Smooth muscle cell (in vitro differentiated cells): ENCODE measurements around the gene NAB1. TPM values are rescaled to one million over a fixed set of nuclear protein-coding genes. Genes with fewer than 3 reads are reported as not detected.

Source experiments
- DNase-seq: peaks from one replicate; lab custom pipeline; 2025; ENCODE audit not compliant: unreplicated experiment; lab: John Stamatoyannopoulos, UW
- H2AFZ ChIP-seq: fragments of 200-600 bp; sonication (generic); 2 replicates; pipeline ENCODE4 v1.6.0; 2016; ENCODE audit warnings: antibody characterized with exemption, low read depth, mild to moderate bottlenecking
- H3F3A ChIP-seq: fragments of 200-600 bp; sonication (generic); 2 replicates; pipeline ENCODE4 v1.6.0; 2017; ENCODE audit warnings: antibody characterized with exemption, low read depth
- H3K27ac ChIP-seq: fragments of 200-600 bp; sonication (generic); 2 replicates; pipeline ENCODE4 v1.5.1; 2016; ENCODE audit warnings: low read depth, mild to moderate bottlenecking
- H3K27me3 ChIP-seq: fragments of 200-600 bp; sonication (generic); 2 replicates; pipeline ENCODE4 v1.6.1; 2016; ENCODE audit warnings: low read depth, mild to moderate bottlenecking
- H3K36me3 ChIP-seq: fragments of 200-600 bp; sonication (generic); 2 replicates; pipeline ENCODE4 v1.5.1; 2016; ENCODE audit warnings: low read depth
- H3K4me1 ChIP-seq: fragments of 200-600 bp; sonication (generic); 2 replicates; pipeline ENCODE4 v1.5.1; 2016; ENCODE audit warnings: low read depth
- H3K4me2 ChIP-seq: fragments of 200-600 bp; sonication (generic); 2 replicates; pipeline ENCODE4 v1.6.0; 2016; ENCODE audit warnings: mild to moderate bottlenecking
- H3K4me3 ChIP-seq: fragments of 200-600 bp; sonication (generic); 2 replicates; pipeline ENCODE4 v1.5.1; 2016; ENCODE audit warnings: mild to moderate bottlenecking
- H3K79me2 ChIP-seq: fragments of 200-600 bp; sonication (generic); 2 replicates; pipeline ENCODE4 v1.6.0; 2016; ENCODE audit warnings: low read depth, mild to moderate bottlenecking
- H3K9ac ChIP-seq: fragments of 200-600 bp; sonication (generic); 2 replicates; pipeline ENCODE4 v1.6.0; 2016; ENCODE audit warnings: low read depth
- H3K9me3 ChIP-seq: fragments of 200-600 bp; sonication (generic); replicated peaks from 2 replicates; pipeline ENCODE4 v1.5.1; 2016; ENCODE audit warnings: low read depth
- H4K20me1 ChIP-seq: fragments of 200-600 bp; sonication (generic); 2 replicates; pipeline ENCODE4 v1.6.0; 2016; ENCODE audit warnings: low read depth
- WGBS: methylation state at CpG from one replicate; pipeline ENCODE4 v1.1.7; 2016; ENCODE audit warnings: low lambda C conversion rate; 5-methylcytosine and 5-hydroxymethylcytosine counted together
- polyA plus RNA-seq: library from polyadenylated mRNA; unstranded; fragments of >200 nt; fragmentation: Nextera tagmentation; extraction: Ambion mirVana; gene quantifications from 2 replicates; pipeline ENCODE4 v1.2.1, GENCODE V29; 2016
- total RNA-seq: library from RNA; depleted of rRNA; stranded (reverse); fragments of >200 nt; gene quantifications from 2 replicates; pipeline ENCODE4 v1.2.3, GENCODE V29; 2014
- TF ChIP-seq, protein P1 (sequence below): fragments of 200-600 bp; sonication (generic); IDR thresholded peaks from 2 replicates; pipeline ENCODE4 v1.5.1; 2017; ENCODE audit warnings: borderline replicate concordance, mild to moderate bottlenecking, antibody characterized with exemption; ENCODE audit not compliant: insufficient read depth, poor library complexity, severe bottlenecking

NAB1 gene
- total and polyA plus RNA-seq, 2 experiments from 2014 or later: 4.4 to 31.4 TPM

DNA sequence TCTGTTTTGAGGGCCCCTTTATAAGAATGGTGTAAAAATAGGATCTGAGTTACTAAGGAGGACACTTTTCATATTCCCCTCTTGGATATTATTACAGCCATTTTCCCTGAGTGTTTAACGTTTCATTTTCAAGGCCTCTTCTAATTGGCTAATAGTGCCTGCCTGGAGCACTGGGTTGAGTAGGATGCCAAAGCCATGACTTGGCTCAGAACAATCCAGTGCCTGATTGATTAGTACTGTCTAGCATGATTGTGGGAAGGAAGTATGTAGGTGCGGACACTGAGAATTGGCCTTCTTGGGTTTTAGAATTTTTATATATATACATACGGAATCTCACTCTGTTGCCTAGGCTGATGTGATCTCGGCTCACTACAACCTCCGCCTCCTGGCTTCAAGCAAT, 66.1 kb downstream of the NAB1 start:
- 80% methylated on average over 5 of the region's 5 CpGs for WGBS

DNA sequence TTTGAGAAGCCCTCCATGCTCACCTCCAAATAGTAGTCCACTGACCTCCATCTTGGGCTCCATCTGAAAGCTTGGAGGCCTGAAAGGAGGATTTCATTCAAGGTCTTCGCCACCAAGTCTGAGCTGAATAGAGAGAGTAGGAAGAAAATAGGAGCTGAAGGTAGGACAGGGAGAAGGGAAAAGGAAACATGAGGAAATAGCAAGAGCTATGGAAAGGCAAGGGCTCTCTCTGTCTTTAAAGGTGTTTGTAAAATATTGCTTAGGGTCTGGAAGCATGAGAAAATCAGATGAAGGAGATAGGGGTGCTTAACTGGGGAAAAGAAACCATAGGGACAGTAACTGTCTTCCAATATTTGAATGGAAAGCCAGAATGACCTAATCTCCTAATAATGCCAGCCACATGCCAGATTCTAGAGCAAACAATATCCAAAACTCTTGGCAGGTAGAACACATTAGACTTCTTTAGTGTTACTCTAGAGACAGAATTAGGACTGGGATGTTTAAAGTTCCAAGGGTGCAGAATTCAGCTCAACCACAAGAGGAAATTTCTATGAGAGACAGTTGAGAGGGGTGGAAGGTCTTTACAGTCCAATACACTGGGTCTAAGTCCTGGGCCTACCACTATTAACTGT, 67.4 kb downstream of the NAB1 start:
- Histone ChIP-seq H4K20me1 (no peaks in the 10 kb centered on the region), H3F3A (no peaks in the 10 kb centered on the region)

More for the DNA sequence above, 66.1 kb downstream of the NAB1 start:
- DNase-seq: no peak
- Histone ChIP-seq H4K20me1 (no peaks in the 10 kb centered on the region), H3K27me3 (no peaks in the 10 kb centered on the region), H3K9me3 (no peaks in the 10 kb centered on the region), H3K27ac (no peak overlapping the region), H3K4me3 (no peak overlapping the region), H3K4me2 (no peak overlapping the region), H3K4me1 (no peaks in the 10 kb centered on the region), H2AFZ (no peak overlapping the region), H3K9ac (no peak overlapping the region), H3K36me3 (no peaks in the 10 kb centered on the region), H3F3A (no peaks in the 10 kb centered on the region), H3K79me2 (no peaks in the 10 kb centered on the region)
- TF ChIP-seq, protein P1, sequence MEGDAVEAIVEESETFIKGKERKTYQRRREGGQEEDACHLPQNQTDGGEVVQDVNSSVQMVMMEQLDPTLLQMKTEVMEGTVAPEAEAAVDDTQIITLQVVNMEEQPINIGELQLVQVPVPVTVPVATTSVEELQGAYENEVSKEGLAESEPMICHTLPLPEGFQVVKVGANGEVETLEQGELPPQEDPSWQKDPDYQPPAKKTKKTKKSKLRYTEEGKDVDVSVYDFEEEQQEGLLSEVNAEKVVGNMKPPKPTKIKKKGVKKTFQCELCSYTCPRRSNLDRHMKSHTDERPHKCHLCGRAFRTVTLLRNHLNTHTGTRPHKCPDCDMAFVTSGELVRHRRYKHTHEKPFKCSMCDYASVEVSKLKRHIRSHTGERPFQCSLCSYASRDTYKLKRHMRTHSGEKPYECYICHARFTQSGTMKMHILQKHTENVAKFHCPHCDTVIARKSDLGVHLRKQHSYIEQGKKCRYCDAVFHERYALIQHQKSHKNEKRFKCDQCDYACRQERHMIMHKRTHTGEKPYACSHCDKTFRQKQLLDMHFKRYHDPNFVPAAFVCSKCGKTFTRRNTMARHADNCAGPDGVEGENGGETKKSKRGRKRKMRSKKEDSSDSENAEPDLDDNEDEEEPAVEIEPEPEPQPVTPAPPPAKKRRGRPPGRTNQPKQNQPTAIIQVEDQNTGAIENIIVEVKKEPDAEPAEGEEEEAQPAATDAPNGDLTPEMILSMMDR: no peak

DNA sequence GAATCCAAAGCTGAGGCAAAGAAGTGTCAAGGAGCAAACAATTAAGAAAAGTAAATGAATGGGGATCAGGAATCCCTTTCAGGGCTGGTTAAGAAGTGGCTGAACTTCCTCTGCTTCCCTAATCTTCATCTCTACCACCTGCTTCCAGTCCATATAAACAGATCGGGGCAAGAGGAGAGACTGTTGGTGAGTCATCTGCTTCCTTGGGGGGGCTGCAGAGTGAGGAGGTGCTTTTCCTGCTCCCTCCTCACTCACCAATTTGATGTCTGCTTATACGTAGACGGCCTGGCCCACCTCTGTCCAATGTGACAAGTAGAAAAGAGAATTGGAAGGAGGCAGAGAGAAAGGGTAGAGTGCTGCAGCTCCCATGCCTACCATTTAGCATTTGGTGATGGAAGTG, 68.4 kb downstream of the NAB1 start:
- Histone ChIP-seq H3K4me2 (no peak overlapping the region), H2AFZ (no peak overlapping the region), H3K27ac (no peak overlapping the region), H3K27me3 (no peaks in the 10 kb centered on the region), H3K79me2 (no peaks in the 10 kb centered on the region), H3F3A (no peaks in the 10 kb centered on the region), H3K4me1 (no peaks in the 10 kb centered on the region), H3K36me3 (no peaks in the 10 kb centered on the region), H3K9me3 (no peaks in the 10 kb centered on the region), H3K4me3 (no peak overlapping the region), H3K9ac (no peak overlapping the region), H4K20me1 (no peaks in the 10 kb centered on the region)
- WGBS: 69% methylated on average over 3 of the region's 3 CpGs
- no peak for DNase-seq
- TF ChIP-seq, protein P1: no peak

More for the DNA sequence above, 67.4 kb downstream of the NAB1 start:
- Histone ChIP-seq H3K27ac (no peak overlapping the region), H3K36me3 (no peaks in the 10 kb centered on the region), H3K4me3 (no peak overlapping the region), H3K9me3 (no peaks in the 10 kb centered on the region), H3K79me2 (no peaks in the 10 kb centered on the region), H3K4me1 (no peaks in the 10 kb centered on the region), H2AFZ (no peak overlapping the region), H3K9ac (no peak overlapping the region), H3K4me2 (no peak overlapping the region), H3K27me3 (no peaks in the 10 kb centered on the region)
- TF ChIP-seq, protein P1: no peak
- DNase-seq: no peak
- WGBS: 83% methylated on average over 1 of the region's 1 CpG
